Liver (tissue), 3 donors: ENCODE data around the gene INTS12.

Experiments
- JUND ChIP-seq, 2 donors: IDR thresholded peaks; 2 replicates each; pipeline ENCODE4 v1.6.1; 2016; ENCODE audit warnings: antibody characterized with exemption in 2 of 2
- RAD21 ChIP-seq, 2 donors: IDR thresholded peaks; 2 replicates each; pipeline ENCODE4 v1.6.1; 2016; ENCODE audit warnings: antibody characterized with exemption in 2 of 2, mild to moderate bottlenecking in 2 of 2
- REST ChIP-seq: IDR thresholded peaks from 2 replicates; pipeline ENCODE4 v1.6.1; 2016; ENCODE audit warnings: antibody characterized with exemption, mild to moderate bottlenecking
- TAF1 ChIP-seq: conservative IDR thresholded peaks from 2 replicates; pipeline ENCODE4 v1.6.1; 2016; ENCODE audit warnings: antibody characterized with exemption, mild to moderate bottlenecking
- TF ChIP-seq, protein P1 (sequence below): fragments of 150-350 bp; IDR thresholded peaks from 2 replicates; pipeline ENCODE4 v1.5.1; 2017; ENCODE audit warnings: improper control_type of control experiment, low read depth, low read length; ENCODE audit not compliant: missing input control
- donor health status: healthy.
- donor health status: healthy.

GRCh38 chr4:105710678-105711077 lies 2.2 kb upstream of the INTS12 start:
- TF ChIP-seq, protein P1, sequence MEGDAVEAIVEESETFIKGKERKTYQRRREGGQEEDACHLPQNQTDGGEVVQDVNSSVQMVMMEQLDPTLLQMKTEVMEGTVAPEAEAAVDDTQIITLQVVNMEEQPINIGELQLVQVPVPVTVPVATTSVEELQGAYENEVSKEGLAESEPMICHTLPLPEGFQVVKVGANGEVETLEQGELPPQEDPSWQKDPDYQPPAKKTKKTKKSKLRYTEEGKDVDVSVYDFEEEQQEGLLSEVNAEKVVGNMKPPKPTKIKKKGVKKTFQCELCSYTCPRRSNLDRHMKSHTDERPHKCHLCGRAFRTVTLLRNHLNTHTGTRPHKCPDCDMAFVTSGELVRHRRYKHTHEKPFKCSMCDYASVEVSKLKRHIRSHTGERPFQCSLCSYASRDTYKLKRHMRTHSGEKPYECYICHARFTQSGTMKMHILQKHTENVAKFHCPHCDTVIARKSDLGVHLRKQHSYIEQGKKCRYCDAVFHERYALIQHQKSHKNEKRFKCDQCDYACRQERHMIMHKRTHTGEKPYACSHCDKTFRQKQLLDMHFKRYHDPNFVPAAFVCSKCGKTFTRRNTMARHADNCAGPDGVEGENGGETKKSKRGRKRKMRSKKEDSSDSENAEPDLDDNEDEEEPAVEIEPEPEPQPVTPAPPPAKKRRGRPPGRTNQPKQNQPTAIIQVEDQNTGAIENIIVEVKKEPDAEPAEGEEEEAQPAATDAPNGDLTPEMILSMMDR: no peak
- no peak for TF ChIP-seq TAF1
- no peak for TF ChIP-seq REST
- TF ChIP-seq RAD21 (IDR thresholded peaks at IDR 0.05): no peak
- no peak for TF ChIP-seq JUND (IDR thresholded peaks at IDR 0.05)
